GM12878 (cell line): ENCODE data around the gene MAST4. TPM values are rescaled to one million over a fixed set of nuclear protein-coding genes. Genes with fewer than 3 reads are reported as not detected.

Experiments used
- CBX5 ChIP-seq: sonication (generic); IDR thresholded peaks from 2 replicates; pipeline ENCODE4 v1.6.1; 2016; ENCODE audit warnings: low read depth, moderate library complexity, mild to moderate bottlenecking, inconsistent platforms
- FOXK2 ChIP-seq: fragments of 450-650 bp; IDR thresholded peaks from 2 replicates; pipeline ENCODE4 v1.6.1; 2017; ENCODE audit warnings: mild to moderate bottlenecking, moderate library complexity
- IRF3 ChIP-seq: fragments of 450-650 bp; IDR thresholded peaks from 2 replicates; pipeline ENCODE4 v1.6.1; 2014; ENCODE audit warnings: mild to moderate bottlenecking
- NKRF ChIP-seq: fragments of 450-650 bp; conservative IDR thresholded peaks from 2 replicates; pipeline ENCODE4 v1.6.1; 2017; ENCODE audit warnings: mild to moderate bottlenecking, moderate library complexity
- PBX3 ChIP-seq: IDR thresholded peaks from 2 replicates; pipeline ENCODE4 v1.6.1; 2011; ENCODE audit warnings: mild to moderate bottlenecking, low read depth, low read length, moderate library complexity; ENCODE audit not compliant: insufficient replicate concordance
- USF1 ChIP-seq: IDR thresholded peaks from 2 replicates; pipeline ENCODE4 v1.6.1; 2011; ENCODE audit warnings: borderline replicate concordance, low read depth, mild to moderate bottlenecking, moderate library complexity, mixed read lengths, low read length; ENCODE audit not compliant: insufficient read depth; ENCODE audit errors: extremely low read length
- ZBTB40 ChIP-seq: fragments of 450-650 bp; IDR thresholded peaks from 2 replicates; pipeline ENCODE4 v1.6.1; 2016; ENCODE audit warnings: mild to moderate bottlenecking, moderate library complexity, borderline replicate concordance
- polyA plus RNA-seq, 11 experiments: library from polyadenylated mRNA; depleted of rRNA in 4 of 11; unstranded in 6 of 11; stranded (reverse) in 5 of 11; fragments of >200 nt; fragmentation: Nextera tagmentation in 4 of 11; fragmentation: Illumina TruSeq in 1 of 11; extraction: Ambion mirVana in 4 of 11; extraction: Trizol in 1 of 11; gene quantifications; 1 replicate in 1 of 11; 2 replicates in 10 of 11; pipeline versions ENCODE4 v1.2.1 to v1.2.3, GENCODE V29; 2011 to 2016; ENCODE audit warnings: inconsistent platforms in 2 of 11, missing spikeins in 2 of 11, low read depth in 1 of 11
- total RNA-seq, 4 experiments: library from RNA; depleted of rRNA in 3 of 4; stranded (reverse); fragments of >200 nt in 3 of 4; fragmentation: Illumina TruSeq in 1 of 4; extraction: Trizol in 1 of 4; gene quantifications; 2 replicates each; pipeline versions ENCODE4 v1.2.1 to v1.2.3, GENCODE V29; 2013 to 2021

The MAST4 gene
- total and polyA plus RNA-seq, 10 of the 15 experiments (the other 5 are each of a cell fraction or from before 2014, with no cell fraction given) = 0.02 to 1.6 (median 0.29) TPM; not detected in 1

GRCh38 chr5:66960369-66961137 lies 364.4 kb downstream of the MAST4 start (continued):
- no peak for TF ChIP-seq NKRF
- no peak for TF ChIP-seq ZBTB40
- no peak for TF ChIP-seq IRF3
- TF ChIP-seq PBX3 = no peak
- no peak for TF ChIP-seq FOXK2
- no peak for TF ChIP-seq CBX5
- no peak for TF ChIP-seq USF1
